ENCODE results near the gene CD300LF. TPM values are rescaled to one million over a fixed set of nuclear protein-coding genes. Genes with fewer than 3 reads are reported as not detected.

Gene CD300LF
- total RNA-seq, 1 donor from 2014 or later: not detected

DNA sequence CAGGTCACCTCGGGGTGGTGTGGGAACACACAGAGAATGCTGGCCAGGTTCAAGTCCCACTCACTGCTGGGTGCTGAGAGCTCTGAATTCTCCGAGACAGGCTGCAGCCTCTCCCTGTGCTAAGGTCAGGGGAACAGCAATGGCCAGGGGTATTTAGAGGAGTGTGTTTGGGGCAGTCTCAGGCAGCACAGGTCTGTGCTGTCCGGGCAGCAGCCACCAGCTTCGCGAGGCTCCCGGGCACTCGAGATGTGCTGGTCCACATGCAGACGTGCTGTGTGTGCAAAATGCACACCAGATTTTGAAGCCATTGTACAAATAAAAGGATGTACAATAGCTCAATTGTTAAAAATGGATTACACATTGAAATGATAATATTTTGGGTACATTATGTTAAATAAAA lies 42.8 kb upstream of the CD300LF start:
- Mint-ChIP-seq H3K4me3 (ENCODE audit: low read depth) (no peak overlapping the region), H3K27me3 (no peaks in the 10 kb centered on the region), H3K36me3 (ENCODE audit: insufficient read depth) (peaks cover 7% of the 10 kb centered on the region), H3K9me3 (ENCODE audit: low read depth) (no peaks in the 10 kb centered on the region), H3K27ac (no peak overlapping the region), H3K4me1 (ENCODE audit: low read depth) (peaks cover 64% of the 10 kb centered on the region)
- no peak for DNase-seq (ENCODE audit: low spot score, unreplicated experiment)
- TF ChIP-seq, protein P1, sequence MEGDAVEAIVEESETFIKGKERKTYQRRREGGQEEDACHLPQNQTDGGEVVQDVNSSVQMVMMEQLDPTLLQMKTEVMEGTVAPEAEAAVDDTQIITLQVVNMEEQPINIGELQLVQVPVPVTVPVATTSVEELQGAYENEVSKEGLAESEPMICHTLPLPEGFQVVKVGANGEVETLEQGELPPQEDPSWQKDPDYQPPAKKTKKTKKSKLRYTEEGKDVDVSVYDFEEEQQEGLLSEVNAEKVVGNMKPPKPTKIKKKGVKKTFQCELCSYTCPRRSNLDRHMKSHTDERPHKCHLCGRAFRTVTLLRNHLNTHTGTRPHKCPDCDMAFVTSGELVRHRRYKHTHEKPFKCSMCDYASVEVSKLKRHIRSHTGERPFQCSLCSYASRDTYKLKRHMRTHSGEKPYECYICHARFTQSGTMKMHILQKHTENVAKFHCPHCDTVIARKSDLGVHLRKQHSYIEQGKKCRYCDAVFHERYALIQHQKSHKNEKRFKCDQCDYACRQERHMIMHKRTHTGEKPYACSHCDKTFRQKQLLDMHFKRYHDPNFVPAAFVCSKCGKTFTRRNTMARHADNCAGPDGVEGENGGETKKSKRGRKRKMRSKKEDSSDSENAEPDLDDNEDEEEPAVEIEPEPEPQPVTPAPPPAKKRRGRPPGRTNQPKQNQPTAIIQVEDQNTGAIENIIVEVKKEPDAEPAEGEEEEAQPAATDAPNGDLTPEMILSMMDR (IDR thresholded peaks at IDR 0.05; ENCODE audit: unreplicated experiment): no peak

DNA sequence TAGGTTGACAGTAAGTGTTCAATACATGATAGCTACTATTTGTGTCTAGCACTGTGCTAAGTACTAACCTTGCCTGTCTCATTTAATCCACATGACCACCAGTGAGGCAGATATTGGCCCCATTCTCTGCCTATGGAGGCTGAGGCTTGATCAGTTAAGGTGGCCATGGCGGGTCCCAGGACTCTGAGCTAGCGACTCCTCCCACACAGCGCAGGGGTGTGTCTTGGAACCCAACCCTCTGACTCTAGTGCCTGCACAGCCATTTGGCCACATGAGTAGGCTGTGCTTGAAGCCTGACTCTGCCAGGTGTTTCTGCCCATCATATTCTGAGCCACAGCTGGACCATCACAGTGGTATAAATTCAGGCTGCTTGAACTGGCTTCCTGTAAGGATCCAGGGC lies 42.1 kb upstream of the CD300LF start:
- DNase-seq (ENCODE audit: low spot score, unreplicated experiment): no peak
- no peak overlapping the region for H3K27ac Mint-ChIP-seq
- TF ChIP-seq, protein P1 (IDR thresholded peaks at IDR 0.05; ENCODE audit: unreplicated experiment): no peak
- peaks cover 63% of the 10 kb centered on the region for H3K4me1 Mint-ChIP-seq (ENCODE audit: low read depth)
- H3K4me3 Mint-ChIP-seq (ENCODE audit: low read depth): no peak overlapping the region
- H3K27me3 Mint-ChIP-seq: no peaks in the 10 kb centered on the region
- peaks cover 7% of the 10 kb centered on the region for H3K36me3 Mint-ChIP-seq (ENCODE audit: insufficient read depth)
- no peaks in the 10 kb centered on the region for H3K9me3 Mint-ChIP-seq (ENCODE audit: low read depth)

DNA sequence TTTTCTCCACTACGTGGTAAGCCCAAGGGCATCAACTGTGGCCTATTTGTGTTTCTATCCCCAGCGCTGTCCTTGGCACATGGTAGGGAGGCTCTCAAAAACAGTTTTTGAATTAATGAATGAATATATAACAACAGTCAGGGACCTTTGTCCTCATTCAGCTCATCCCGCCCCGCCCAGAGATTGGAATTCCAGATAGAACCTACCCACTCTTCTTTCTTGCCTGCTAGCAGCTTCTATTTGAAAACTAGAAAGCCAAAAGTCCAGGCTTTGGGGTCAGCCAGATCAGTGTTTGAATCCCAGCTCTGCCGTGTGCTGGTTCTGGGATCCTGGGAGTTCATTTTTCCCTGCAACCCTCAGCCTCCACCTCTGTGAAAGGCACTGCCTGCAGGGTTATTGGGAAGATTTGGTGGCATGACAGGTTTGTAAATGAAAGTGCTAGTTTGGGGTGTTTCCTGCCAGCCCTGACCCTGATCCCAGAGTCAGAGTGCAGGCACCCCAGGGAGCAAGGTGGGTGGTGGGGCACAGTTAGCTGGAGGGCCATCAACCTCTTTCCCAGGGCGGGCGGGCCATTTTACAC lies 40.2 kb upstream of the CD300LF start:
- no peaks in the 10 kb centered on the region for H3K9me3 Mint-ChIP-seq (ENCODE audit: low read depth)
- peak overlapping the region; percentile 59 for H3K4me3 Mint-ChIP-seq (ENCODE audit: low read depth)
- DNase-seq (ENCODE audit: low spot score, unreplicated experiment): no peak
- TF ChIP-seq, protein P1 (IDR thresholded peaks at IDR 0.05; ENCODE audit: unreplicated experiment): no peak
- no peaks in the 10 kb centered on the region for H3K27me3 Mint-ChIP-seq
- peak overlapping the region; percentile 95 for H3K27ac Mint-ChIP-seq
- H3K4me1 Mint-ChIP-seq (ENCODE audit: low read depth): peaks cover 49% of the 10 kb centered on the region
- H3K36me3 Mint-ChIP-seq (ENCODE audit: insufficient read depth): peaks cover 7% of the 10 kb centered on the region

DNA sequence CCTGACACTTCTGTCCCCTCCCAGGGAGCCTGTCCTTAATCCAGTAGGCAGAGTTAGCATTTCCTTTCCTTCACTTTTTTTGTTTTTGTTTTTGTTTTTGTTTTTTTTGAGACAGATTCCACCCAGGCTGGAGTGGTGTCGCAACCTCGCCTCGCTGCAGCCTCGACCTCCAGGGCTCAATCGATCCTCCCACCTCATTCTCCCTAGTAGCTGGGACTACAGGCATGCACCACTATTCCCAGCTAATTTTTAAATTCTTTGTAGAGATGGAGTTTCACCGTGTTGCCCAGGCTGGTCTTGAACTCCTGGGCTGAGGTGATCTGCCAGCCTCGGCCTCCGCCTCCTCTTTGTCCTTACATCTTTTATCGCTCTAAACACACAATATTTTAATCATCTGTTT lies 39.7 kb upstream of the CD300LF start:
- peak overlapping the region; percentile 59 for H3K4me3 Mint-ChIP-seq (ENCODE audit: low read depth)
- peaks cover 7% of the 10 kb centered on the region for H3K36me3 Mint-ChIP-seq (ENCODE audit: insufficient read depth)
- no peaks in the 10 kb centered on the region for H3K27me3 Mint-ChIP-seq
- no peak for DNase-seq (ENCODE audit: low spot score, unreplicated experiment)
- peaks cover 46% of the 10 kb centered on the region for H3K4me1 Mint-ChIP-seq (ENCODE audit: low read depth)
- TF ChIP-seq, protein P1 (IDR thresholded peaks at IDR 0.05; ENCODE audit: unreplicated experiment): no peak
- no peaks in the 10 kb centered on the region for H3K9me3 Mint-ChIP-seq (ENCODE audit: low read depth)
- H3K27ac Mint-ChIP-seq: peak overlapping the region; percentile 95

DNA sequence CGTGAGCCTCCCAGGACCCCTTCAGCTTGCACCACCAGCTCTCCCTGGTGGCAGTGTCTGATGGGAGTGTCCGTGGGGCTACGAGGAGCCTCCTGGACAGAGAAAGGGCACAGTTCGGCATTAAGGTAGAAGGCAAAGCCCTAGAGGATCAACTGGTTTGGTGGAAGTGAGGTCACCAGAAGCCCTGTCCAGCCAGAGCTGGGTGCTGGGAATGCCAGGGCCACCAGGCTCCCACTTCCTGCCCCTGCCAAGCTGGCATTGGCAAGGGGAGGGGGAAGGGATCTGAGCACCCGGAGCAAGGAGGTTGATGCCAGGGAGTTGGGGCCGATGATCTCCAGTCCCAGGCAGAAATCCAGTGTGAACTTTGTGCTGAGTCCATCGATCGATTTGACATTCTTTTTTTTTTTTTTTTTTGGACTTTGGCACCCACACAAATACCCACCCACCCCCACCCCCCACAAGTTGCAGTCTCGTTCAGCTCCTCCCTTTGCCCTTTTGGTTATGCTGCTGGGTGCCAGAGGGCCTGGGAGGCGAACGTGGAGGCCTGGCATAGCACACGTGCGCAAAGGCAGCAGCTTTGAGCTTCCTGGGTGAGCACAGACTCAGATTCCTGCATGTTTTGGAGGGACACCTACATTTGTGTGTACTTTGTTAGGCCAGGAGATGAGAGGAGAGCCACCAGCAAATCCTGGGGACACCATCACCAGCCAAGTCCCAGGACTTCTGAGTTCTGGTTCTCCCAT lies 37.8 kb upstream of the CD300LF start:
- Mint-ChIP-seq H3K27me3 (no peaks in the 10 kb centered on the region), H3K36me3 (ENCODE audit: insufficient read depth) (peaks cover 7% of the 10 kb centered on the region), H3K27ac (peak overlapping the region; percentile 95), H3K4me1 (ENCODE audit: low read depth) (peaks cover 47% of the 10 kb centered on the region), H3K9me3 (ENCODE audit: low read depth) (no peaks in the 10 kb centered on the region), H3K4me3 (ENCODE audit: low read depth) (peak overlapping the region; percentile 95)
- TF ChIP-seq, protein P1 (IDR thresholded peaks at IDR 0.05; ENCODE audit: unreplicated experiment): no peak
- no peak for DNase-seq (ENCODE audit: low spot score, unreplicated experiment)
